Mesendoderm (in vitro differentiated cells): Measurements from ENCODE around the gene IRGC.

Experiments
- DNase-seq: peaks from one replicate; pipeline ENCODE4 v3.0.0; 2013
- H2AK5ac ChIP-seq: 2 replicates; pipeline ENCODE4 v1.6.1; 2013; ENCODE audit warnings: low read length, inconsistent platforms
- H2BK120ac ChIP-seq: 2 replicates; pipeline ENCODE4 v1.6.1; 2013; ENCODE audit warnings: low read depth, mild to moderate bottlenecking, low read length, moderate library complexity, mixed read lengths
- H2BK15ac ChIP-seq: replicated peaks from 2 replicates; pipeline ENCODE4 v1.6.1; 2013; ENCODE audit warnings: low read depth, mild to moderate bottlenecking, moderate library complexity
- H2BK5ac ChIP-seq: 2 replicates; pipeline ENCODE4 v1.6.1; 2013; ENCODE audit warnings: low read length, inconsistent platforms
- H3K18ac ChIP-seq: 2 replicates; pipeline ENCODE4 v1.6.1; 2013; ENCODE audit warnings: mild to moderate bottlenecking, low read length, mixed read lengths
- H3K23ac ChIP-seq: one replicate; pipeline ENCODE4 v1.6.1; 2013; ENCODE audit warnings: low read length
- H3K27ac ChIP-seq: 2 replicates; pipeline ENCODE4 v1.5.1; 2013; ENCODE audit warnings: low read depth, mild to moderate bottlenecking, inconsistent platforms, low read length, moderate library complexity
- H3K27me3 ChIP-seq: 2 replicates; pipeline ENCODE4 v1.6.1; 2013; ENCODE audit warnings: low read length, control low read depth, mild to moderate bottlenecking, inconsistent platforms; ENCODE audit not compliant: insufficient read depth, poor library complexity
- H3K36me3 ChIP-seq: 2 replicates; pipeline ENCODE4 v1.6.1; 2013; ENCODE audit warnings: low read length, inconsistent platforms; ENCODE audit not compliant: control insufficient read depth, insufficient read depth
- H3K4ac ChIP-seq: one replicate; pipeline ENCODE4 v1.6.1; 2013; ENCODE audit warnings: low read depth, mild to moderate bottlenecking, low read length, moderate library complexity
- H3K4me1 ChIP-seq: 2 replicates; pipeline ENCODE4 v1.6.1; 2013; ENCODE audit warnings: low read depth, low read length, inconsistent platforms; ENCODE audit not compliant: control insufficient read depth
- H3K4me2 ChIP-seq: 2 replicates; pipeline ENCODE4 v1.6.1; 2013; ENCODE audit warnings: low read length
- H3K4me3 ChIP-seq: 2 replicates; pipeline ENCODE4 v1.5.1; 2013; ENCODE audit warnings: mild to moderate bottlenecking, low read length
- H3K56ac ChIP-seq: one replicate; pipeline ENCODE4 v1.6.1; 2013; ENCODE audit warnings: low read length
- H3K79me1 ChIP-seq: 2 replicates; pipeline ENCODE4 v1.6.1; 2013; ENCODE audit warnings: low read length, inconsistent platforms
- H3K79me2 ChIP-seq: 2 replicates; pipeline ENCODE4 v1.6.1; 2013; ENCODE audit warnings: mild to moderate bottlenecking, low read length; ENCODE audit not compliant: control insufficient read depth, insufficient read depth
- H3K9ac ChIP-seq: 2 replicates; pipeline ENCODE4 v1.6.1; 2013; ENCODE audit warnings: low read length, inconsistent platforms
- H4K5ac ChIP-seq: one replicate; pipeline ENCODE4 v1.6.1; 2013; ENCODE audit warnings: low read length
- H4K8ac ChIP-seq: one replicate; pipeline ENCODE4 v1.6.1; 2013; ENCODE audit warnings: low read depth, mild to moderate bottlenecking, control low read depth, low read length, moderate library complexity
- WGBS: extraction: QIAGEN DNeasy Blood & Tissue Kit; methylation state at CpG from one replicate; pipeline ENCODE4 v1.1.7; 2013; ENCODE audit warnings: low lambda C conversion rate, missing lambda C conversion rate; ENCODE audit not compliant: insufficient coverage; ENCODE audit errors: extremely low coverage; 5-methylcytosine and 5-hydroxymethylcytosine counted together

Gene IRGC

GRCh38 chr19:43708716-43709115, 7.2 kb upstream of the IRGC start:
- Histone ChIP-seq H2BK15ac (no peak overlapping the region), H3K23ac (no peak overlapping the region), H3K4me2 (no peak overlapping the region), H3K18ac (no peak overlapping the region), H3K27ac (no peak overlapping the region), H3K4me3 (no peak overlapping the region), H2AK5ac (no peak overlapping the region), H2BK120ac (no peak overlapping the region), H2BK5ac (no peak overlapping the region), H4K5ac (no peak overlapping the region), H3K4me1 (no peaks in the 10 kb centered on the region), H3K36me3 (no peaks in the 10 kb centered on the region), H3K27me3 (no peaks in the 10 kb centered on the region), H3K4ac (no peak overlapping the region), H3K9ac (no peak overlapping the region), H4K8ac (no peak overlapping the region), H3K79me2 (no peaks in the 10 kb centered on the region), H3K56ac (no peak overlapping the region), H3K79me1 (no peaks in the 10 kb centered on the region)
- DNase-seq: no peak
- no CpG with 5 or more reads among the region's 2 CpGs for WGBS

GRCh38 chr19:43711751-43712355, 4.0 kb upstream of the IRGC start:
- Histone ChIP-seq H2BK15ac (no peak overlapping the region), H3K9ac (no peak overlapping the region), H3K27ac (no peak overlapping the region), H3K18ac (no peak overlapping the region), H3K36me3 (no peaks in the 10 kb centered on the region), H4K5ac (no peak overlapping the region), H3K4me3 (no peak overlapping the region), H2BK120ac (no peak overlapping the region), H3K4me1 (no peaks in the 10 kb centered on the region), H2BK5ac (no peak overlapping the region), H3K4ac (no peak overlapping the region), H3K79me1 (no peaks in the 10 kb centered on the region), H3K56ac (no peak overlapping the region), H3K79me2 (no peaks in the 10 kb centered on the region), H3K23ac (no peak overlapping the region), H2AK5ac (no peak overlapping the region), H3K4me2 (no peak overlapping the region), H4K8ac (no peak overlapping the region), H3K27me3 (no peaks in the 10 kb centered on the region)
- no CpG with 5 or more reads among the region's 12 CpGs for WGBS
- DNase-seq: no peak

GRCh38 chr19:43713208-43713607, 2.7 kb upstream of the IRGC start:
- no peaks in the 10 kb centered on the region for H3K4me1 ChIP-seq
- H3K18ac ChIP-seq: no peak overlapping the region
- H4K8ac ChIP-seq: no peak overlapping the region
- no peak overlapping the region for H3K4me2 ChIP-seq
- no peak overlapping the region for H4K5ac ChIP-seq
- H3K56ac ChIP-seq: no peak overlapping the region
- H3K79me2 ChIP-seq: no peaks in the 10 kb centered on the region
- DNase-seq: no peak
- no peak overlapping the region for H2AK5ac ChIP-seq
- WGBS: no CpG with 5 or more reads among the region's 3 CpGs
- H3K79me1 ChIP-seq: no peaks in the 10 kb centered on the region
- H2BK15ac ChIP-seq: no peak overlapping the region
- no peak overlapping the region for H2BK5ac ChIP-seq
- no peak overlapping the region for H3K4ac ChIP-seq
- H3K23ac ChIP-seq: no peak overlapping the region
- H3K9ac ChIP-seq: no peak overlapping the region
- H2BK120ac ChIP-seq: no peak overlapping the region
- no peak overlapping the region for H3K27ac ChIP-seq
- no peaks in the 10 kb centered on the region for H3K27me3 ChIP-seq
- no peaks in the 10 kb centered on the region for H3K36me3 ChIP-seq
- H3K4me3 ChIP-seq: no peak overlapping the region

GRCh38 chr19:43718627-43719377, 2.9 kb downstream of the IRGC start:
- no peak overlapping the region for H2BK15ac ChIP-seq
- no peak for DNase-seq
- no peak overlapping the region for H2BK5ac ChIP-seq

GRCh38 chr19:43719378-43719868, 3.5 kb downstream of the IRGC start:
- H3K27ac ChIP-seq: no peak overlapping the region
- H3K4me3 ChIP-seq: no peak overlapping the region
- H3K4ac ChIP-seq: no peak overlapping the region
- H4K8ac ChIP-seq: no peak overlapping the region
- H2BK120ac ChIP-seq: no peak overlapping the region
- no CpG with 5 or more reads among the region's 37 CpGs for WGBS
- H3K9ac ChIP-seq: no peak overlapping the region
- H2AK5ac ChIP-seq: no peak overlapping the region
- H3K79me1 ChIP-seq: no peaks in the 10 kb centered on the region
- no peak overlapping the region for H3K56ac ChIP-seq
- no peaks in the 10 kb centered on the region for H3K4me1 ChIP-seq
- H3K18ac ChIP-seq: no peak overlapping the region
- no peak overlapping the region for H4K5ac ChIP-seq
- no peak overlapping the region for H2BK5ac ChIP-seq
- no peaks in the 10 kb centered on the region for H3K79me2 ChIP-seq
- H3K27me3 ChIP-seq: no peaks in the 10 kb centered on the region
- no peak overlapping the region for H3K23ac ChIP-seq
- no peak for DNase-seq
- H3K36me3 ChIP-seq: no peaks in the 10 kb centered on the region
- H3K4me2 ChIP-seq: no peak overlapping the region
- H2BK15ac ChIP-seq: no peak overlapping the region

More at GRCh38 chr19:43718627-43719377, 2.9 kb downstream of the IRGC start:
- WGBS: no CpG with 5 or more reads among the region's 60 CpGs
- H2AK5ac ChIP-seq: no peak overlapping the region
- H3K4me1 ChIP-seq: no peaks in the 10 kb centered on the region
- H3K27ac ChIP-seq: no peak overlapping the region
- no peak overlapping the region for H3K9ac ChIP-seq
- H3K79me1 ChIP-seq: no peaks in the 10 kb centered on the region
- H3K23ac ChIP-seq: no peak overlapping the region
- no peak overlapping the region for H3K4me2 ChIP-seq
- no peak overlapping the region for H2BK120ac ChIP-seq
- no peak overlapping the region for H3K4me3 ChIP-seq
- no peak overlapping the region for H3K56ac ChIP-seq
- no peak overlapping the region for H3K18ac ChIP-seq
- no peak overlapping the region for H3K4ac ChIP-seq
- no peak overlapping the region for H4K5ac ChIP-seq
- no peaks in the 10 kb centered on the region for H3K79me2 ChIP-seq
- no peak overlapping the region for H4K8ac ChIP-seq
- H3K36me3 ChIP-seq: no peaks in the 10 kb centered on the region
- H3K27me3 ChIP-seq: no peaks in the 10 kb centered on the region
